Left kidney (tissue), 8 donors: Measurements from ENCODE around the gene RIGI. TPM values are rescaled to one million over a fixed set of nuclear protein-coding genes. Genes with fewer than 3 reads are reported as not detected.
"Not testable (repeated sequence)": the region's sequence is repeated elsewhere in the genome, so short reads cannot be mapped to it uniquely, and the experiment has no call there.

Experiments used
- DNase-seq: peaks from one replicate; pipeline ENCODE4 v3.0.0-alpha.2; 2013
- long read RNA-seq, 8 donors: transcript quantifications; one replicate each; lab custom pipeline, GENCODE V29; 2026
- polyA plus RNA-seq: library from polyadenylated mRNA; unstranded; fragments of 120-200 nt; gene quantifications from one replicate; pipeline ENCODE4 v1.2.1, GENCODE V29; 2013; ENCODE audit not compliant: insufficient read length

RIGI gene
- 13.1 TPM for polyA plus RNA-seq
- long read RNA-seq, donor 1: 0 reads
- long read RNA-seq, donor 2, partial matches to known transcripts: 0 of 42 reads
- long read RNA-seq, donor 2, other reads (novel, unspliced or antisense): 42 of 42 reads
- long read RNA-seq, donor 3: 0 reads
- long read RNA-seq, donor 4: 0 reads
- long read RNA-seq, donor 5: 0 reads
- long read RNA-seq, donor 6: 0 reads
- long read RNA-seq, donor 7: 0 reads
- long read RNA-seq, donor 8: 0 reads

GRCh38 chr9:32526041-32526706 lies at the start of gene RIGI:
Gene RIGI, minus strand, starts transcription at chr9:32526196. Its CDS starts 30 bp downstream, at chr9:32526166.
- peak; percentile 89 for DNase-seq

GRCh38 chr9:32574858-32575257 lies 48.9 kb upstream of the RIGI start:
- no peak for DNase-seq

GRCh38 chr9:32573821-32574220 lies 47.8 kb upstream of the RIGI start:
- no peak for DNase-seq

- DNase-seq: peak; percentile 93
These were observed 47.0 kb upstream of the RIGI start, which contains the start of gene NDUFB6 for GRCh38 chr9:32572900-32573523. Gene NDUFB6, minus strand, starts transcription at chr9:32573159. Its CDS starts 99 bp downstream, at chr9:32573060.

- peak; percentile 72 for DNase-seq
These were observed 46.2 kb upstream of the RIGI start for GRCh38 chr9:32571969-32572899.

GRCh38 chr9:32570262-32570661 lies 44.3 kb upstream of the RIGI start:
- DNase-seq: no peak

- no peak for DNase-seq
These were observed 40.8 kb upstream of the RIGI start for GRCh38 chr9:32566770-32567169.

- DNase-seq: no peak
These were observed 40.0 kb upstream of the RIGI start for GRCh38 chr9:32565967-32566366.

GRCh38 chr9:32558408-32558934 lies 32.5 kb upstream of the RIGI start:
- no peak for DNase-seq

- no peak for DNase-seq
These were observed 28.6 kb upstream of the RIGI start for GRCh38 chr9:32554591-32554990.

GRCh38 chr9:32554107-32554506 lies 28.1 kb upstream of the RIGI start:
- no peak for DNase-seq

GRCh38 chr9:32552172-32552872 lies 26.3 kb upstream of the RIGI start, which contains the start of the genes SMIM27 and TOPORS:
Gene SMIM27, plus strand, starts transcription at chr9:32552327. Its CDS starts 108 bp downstream, at chr9:32552435.
Gene TOPORS, minus strand, starts transcription at chr9:32552586. Its CDS starts 150 bp downstream, at chr9:32552436.
- DNase-seq: peak; percentile 92

GRCh38 chr9:32551276-32552051 lies 25.5 kb upstream of the RIGI start:
- peak; percentile 37 for DNase-seq

GRCh38 chr9:32550562-32551275 lies 24.7 kb upstream of the RIGI start:
- peak; percentile 95 for DNase-seq

- peak; percentile 42 for DNase-seq
These were observed 24.2 kb upstream of the RIGI start for GRCh38 chr9:32550150-32550561.

GRCh38 chr9:32548213-32548612 lies 22.2 kb upstream of the RIGI start:
- DNase-seq: not testable (repeated sequence)

GRCh38 chr9:32545884-32546283 lies 19.9 kb upstream of the RIGI start:
- no peak for DNase-seq

GRCh38 chr9:32543047-32543446 lies 17.1 kb upstream of the RIGI start:
- no peak for DNase-seq

- no peak for DNase-seq
These were observed 7.8 kb upstream of the RIGI start for GRCh38 chr9:32533816-32534215.
